AG20443 (cell line): ENCODE results near the gene EPHA8.

Experiments used
- DNase-seq: peaks from one replicate; pipeline ENCODE4 v3.0.0; 2012; ENCODE audit warnings: low spot score, mixed read lengths

The EPHA8 gene

DNA sequence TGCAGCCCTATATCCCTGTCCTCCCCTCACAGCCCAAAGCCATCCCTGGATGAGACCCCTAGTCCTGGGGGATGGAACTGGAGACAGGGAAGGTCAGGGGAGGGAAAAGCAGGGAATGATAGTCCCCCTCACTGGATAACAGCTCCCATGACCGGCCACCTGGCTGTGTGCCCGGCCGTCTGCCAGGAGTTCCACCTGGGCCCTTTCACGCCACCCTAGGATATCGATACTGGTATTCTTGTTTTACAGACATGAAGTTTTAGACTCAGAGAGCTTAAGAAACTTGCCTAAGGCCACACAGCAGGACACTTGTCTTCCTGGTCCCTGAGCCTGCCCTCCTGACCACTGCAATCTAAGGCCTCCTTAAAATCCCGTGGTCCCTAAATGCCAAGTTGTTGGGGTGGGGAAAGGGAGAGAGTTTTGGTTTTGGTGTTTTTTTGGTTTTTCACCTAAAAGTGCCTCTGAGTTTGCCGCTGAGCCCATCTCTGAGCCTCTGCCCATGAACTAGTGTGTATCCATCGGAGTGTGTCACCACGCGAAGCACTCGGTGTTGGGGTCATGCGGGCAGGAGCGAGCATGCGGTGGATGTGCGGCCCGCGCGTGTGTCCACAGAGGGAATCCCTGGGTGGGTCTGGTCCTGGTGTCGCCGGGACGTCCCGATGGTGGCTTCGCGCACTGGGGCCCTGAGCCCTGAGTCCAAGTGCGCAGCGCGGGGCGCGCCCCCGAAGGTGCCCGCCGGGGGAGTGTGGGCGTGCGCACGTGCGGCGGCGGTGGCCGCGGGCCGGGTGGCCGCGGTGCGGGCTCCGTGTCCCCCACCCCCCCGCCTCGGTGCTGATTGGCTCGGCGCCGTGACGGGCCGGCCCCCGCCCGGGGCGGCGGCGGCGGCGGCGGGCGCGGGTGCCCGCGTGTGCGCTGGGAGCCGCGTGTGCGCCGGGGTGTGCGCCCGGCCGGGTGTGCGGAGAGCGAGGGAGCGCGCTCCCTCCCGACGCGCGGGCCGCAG lies at the start of gene EPHA8:
TSS of gene EPHA8 (plus strand) at position 906 of the 1,000 bp plus-strand sequence. CDS start 147 bp downstream, outside the sequence.
- DNase-seq, result peak; percentile 38

DNA sequence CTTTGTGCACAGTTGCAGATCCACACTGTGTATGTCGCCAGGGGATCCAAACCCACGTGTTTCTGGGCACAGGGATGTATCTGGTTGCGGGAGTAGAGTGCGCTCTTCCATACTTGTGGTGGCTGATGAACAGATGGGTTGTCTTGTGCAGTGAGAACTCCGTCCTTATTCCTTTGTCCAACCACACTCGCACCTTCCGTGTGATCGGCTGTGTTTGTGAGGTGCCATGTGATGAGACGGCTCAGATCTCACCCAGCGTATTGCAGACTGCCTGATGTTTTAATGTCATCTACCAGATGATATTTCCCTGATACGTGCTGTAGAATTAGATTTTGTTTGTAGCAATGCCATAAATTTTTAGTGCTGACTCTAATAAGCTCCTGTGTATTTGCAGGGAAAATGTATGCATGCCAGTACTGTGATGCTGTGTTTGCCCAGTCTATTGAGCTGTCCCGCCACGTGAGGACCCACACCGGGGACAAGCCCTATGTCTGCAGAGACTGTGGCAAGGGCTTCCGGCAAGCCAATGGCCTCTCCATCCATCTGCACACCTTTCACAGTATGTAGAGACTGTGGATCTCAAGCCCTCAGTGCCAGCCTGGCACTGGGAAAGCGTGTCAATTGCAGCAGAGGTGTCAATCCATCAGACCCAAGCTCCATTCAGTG lies 46.2 kb upstream of the EPHA8 start:
- no peak for DNase-seq

DNA sequence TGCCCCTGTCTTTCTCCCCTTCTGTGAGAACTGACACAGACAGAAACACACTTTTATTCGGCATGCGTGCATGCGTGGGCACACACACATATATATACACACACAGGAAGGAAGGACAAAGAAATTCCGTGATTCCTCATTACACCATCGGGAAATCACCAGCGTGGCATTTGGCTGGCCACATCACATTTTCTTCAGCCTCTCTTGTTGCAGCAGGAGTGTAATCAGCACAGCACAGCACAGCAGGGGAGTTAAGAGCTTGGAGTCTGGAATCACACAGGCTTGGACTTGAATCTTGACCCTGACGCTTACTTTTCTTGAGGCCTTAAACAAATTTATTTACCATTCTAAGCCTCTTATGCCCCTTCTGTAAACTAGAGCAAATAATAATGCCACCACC lies 45.3 kb upstream of the EPHA8 start:
- DNase-seq, result no peak

DNA sequence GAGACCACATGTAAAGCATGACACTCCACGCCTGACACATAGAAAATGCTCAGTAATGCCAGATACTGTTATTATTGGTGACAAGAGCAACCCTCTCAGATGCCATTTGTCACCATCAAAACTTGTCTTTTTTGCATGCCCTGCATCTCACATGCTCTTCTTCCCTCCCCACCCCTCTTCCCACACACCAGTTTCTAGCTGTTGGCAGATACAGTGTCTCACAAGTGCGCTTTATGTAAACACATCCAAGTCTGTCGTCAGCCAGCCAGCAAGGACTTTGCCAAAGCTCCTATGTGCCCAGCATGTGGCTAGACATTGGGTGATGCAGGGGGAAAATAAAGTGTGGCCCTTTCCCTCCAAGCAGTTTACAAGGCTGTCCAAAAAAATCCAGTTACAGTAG lies 44.9 kb upstream of the EPHA8 start:
- no peak for DNase-seq

DNA sequence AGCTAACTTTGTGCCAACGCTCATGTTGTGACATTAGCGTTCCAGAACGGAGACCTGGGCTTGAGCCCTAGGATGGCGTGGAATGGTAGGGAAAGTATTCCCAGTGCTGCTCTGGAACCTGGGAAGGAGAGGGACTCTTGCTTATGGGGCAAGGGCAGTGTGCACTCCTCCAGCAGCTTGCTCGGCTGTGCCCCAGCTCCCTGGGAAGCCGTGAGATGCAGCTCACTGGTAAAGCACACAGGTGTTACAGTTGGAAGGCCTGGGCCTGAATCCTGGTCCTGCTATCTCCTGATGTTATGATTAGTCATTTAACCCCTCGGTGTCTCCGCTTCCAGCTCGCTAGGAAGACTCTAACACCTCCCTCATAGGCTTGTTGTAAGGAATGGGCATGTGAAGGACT lies 42.4 kb upstream of the EPHA8 start:
- no peak for DNase-seq

DNA sequence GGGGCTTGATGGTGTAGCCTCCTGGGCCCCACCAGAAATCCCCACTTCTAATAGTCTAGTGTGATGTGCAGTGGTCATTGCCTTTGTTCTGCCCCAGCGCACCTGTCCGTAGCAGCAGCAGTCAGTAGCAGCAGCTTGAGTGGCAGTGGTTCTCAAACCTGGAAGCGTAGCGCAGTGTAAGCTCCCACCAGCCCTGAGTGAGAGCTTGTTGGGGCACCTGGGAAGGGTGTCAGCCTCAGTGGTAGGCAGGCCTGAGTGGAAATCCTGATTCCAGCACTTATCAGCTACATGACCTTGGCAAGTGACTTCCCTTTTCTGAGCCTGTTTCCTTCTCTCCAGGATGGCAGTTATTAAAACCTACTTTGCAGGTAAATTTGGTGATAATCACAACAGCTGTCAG lies 41.6 kb upstream of the EPHA8 start:
- no peak for DNase-seq

DNA sequence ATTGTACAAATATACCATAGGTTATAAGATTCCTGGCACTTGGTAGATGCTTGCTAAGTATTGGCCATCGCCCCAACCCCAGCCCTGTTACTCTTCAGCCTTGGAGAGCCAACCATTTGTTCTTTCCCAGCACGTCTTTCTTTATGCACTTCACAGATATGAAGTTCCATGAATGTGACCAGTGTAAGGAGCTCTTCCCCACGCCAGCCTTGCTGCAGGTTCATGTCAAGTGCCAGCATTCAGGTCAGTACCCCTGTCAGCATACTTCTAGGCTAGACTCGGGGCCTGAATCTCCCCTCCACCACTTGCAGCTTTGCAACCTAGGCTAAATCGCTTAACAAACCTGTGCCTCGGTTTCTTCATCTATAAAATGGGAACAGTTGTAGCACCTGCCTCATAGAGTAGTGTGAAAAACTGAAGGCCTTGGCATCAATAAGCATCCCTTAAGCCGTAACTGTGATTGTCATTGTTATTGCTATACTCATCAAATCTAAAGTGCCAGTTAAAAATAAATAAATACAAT lies 41.0 kb upstream of the EPHA8 start:
- DNase-seq, result no peak

DNA sequence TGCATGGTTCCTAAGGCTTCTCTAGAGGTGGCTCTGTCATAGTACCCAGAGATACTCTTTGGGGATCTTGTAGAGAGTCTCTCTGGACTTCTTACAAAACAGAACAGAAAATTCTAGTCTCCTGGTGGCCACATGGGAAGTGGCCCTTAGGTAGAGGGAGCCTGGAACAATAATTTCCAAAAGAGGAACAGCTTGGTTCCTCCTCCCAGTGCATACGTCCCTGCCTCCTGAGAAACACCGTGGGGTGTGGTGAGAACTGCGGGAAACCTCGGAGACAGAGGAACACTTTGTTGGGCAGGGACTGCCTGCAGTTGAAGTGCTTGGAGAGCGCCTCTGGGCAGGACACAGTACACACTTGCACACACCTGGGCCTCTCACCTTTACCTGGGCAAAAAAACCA lies 38.8 kb upstream of the EPHA8 start:
- DNase-seq, result no peak

DNA sequence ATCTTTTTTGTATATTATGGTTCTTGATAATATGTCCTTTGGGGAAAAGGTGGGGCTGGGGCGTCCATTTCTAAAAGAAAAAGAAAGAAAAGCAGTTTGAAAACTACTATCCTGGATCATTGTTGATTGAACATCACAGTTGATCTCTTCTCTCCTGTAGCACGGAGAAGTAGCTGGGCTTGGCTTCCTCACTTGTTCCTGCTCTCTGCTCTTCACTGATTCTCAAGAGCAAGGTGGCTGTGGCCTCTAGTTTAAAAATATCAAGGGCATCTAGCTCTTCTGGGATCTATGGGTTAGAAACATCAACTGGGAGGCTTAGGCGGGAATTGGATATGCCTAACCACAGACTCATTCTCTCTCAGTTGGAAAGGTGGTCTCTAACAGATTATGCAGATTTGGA lies 38.1 kb upstream of the EPHA8 start:
- no peak for DNase-seq

DNA sequence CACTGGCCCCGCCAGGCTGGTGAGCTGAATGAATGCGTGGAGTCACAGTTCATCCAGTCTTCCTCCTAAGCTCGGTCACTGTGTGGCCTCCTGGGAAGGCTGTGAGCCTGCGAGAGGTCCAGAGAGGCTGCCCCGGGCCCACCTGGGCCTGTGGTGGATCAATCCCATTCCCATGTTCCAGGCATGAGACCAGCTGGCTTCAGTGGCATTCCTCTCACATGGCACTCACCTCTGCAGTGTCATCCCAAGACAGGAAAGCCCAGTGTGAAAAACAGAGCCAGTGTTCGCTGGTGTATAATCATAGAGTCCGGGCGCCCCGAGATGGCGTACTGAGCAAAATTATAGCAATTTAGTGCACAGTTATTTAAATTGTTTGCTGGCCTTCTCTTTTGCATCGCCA lies 37.6 kb upstream of the EPHA8 start:
- no peak for DNase-seq

DNA sequence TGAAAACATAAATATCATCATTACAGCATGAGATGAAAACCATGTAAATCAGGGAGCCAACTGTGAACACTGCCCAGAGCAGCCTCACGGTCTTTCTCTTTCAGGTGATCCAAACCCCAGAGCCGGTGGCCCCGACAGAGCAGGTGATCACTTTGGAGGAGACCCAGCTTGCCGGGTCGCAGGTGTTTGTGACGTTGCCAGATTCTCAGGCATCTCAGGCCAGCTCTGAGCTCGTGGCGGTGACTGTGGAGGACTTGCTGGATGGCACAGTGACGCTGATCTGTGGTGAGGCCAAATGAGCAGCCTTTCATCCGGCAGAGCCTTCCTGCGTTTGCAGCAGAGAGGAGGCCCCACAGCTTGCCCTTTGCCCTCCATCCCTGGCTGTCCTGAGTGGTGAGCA lies 37.2 kb upstream of the EPHA8 start:
- no peak for DNase-seq

DNA sequence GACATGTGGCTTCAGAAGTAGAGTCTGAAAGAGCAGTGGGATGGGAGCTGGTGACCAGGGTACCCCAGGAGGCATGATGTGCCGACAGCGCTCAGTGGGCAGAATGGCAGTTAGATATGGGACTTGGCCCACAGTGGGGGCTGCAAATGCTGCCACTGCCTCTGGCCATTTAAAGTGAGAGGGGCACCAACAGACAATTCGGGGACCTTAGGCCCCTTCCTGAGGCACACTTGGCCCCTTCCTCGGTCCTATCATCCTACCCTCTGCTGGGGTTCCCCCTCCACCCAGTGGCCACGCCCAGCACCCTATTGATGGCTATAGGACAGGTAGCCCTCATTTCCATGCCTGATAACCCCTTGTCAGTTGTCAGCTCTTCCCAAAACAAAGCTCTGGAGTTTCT lies 36.6 kb upstream of the EPHA8 start:
- no peak for DNase-seq

DNA sequence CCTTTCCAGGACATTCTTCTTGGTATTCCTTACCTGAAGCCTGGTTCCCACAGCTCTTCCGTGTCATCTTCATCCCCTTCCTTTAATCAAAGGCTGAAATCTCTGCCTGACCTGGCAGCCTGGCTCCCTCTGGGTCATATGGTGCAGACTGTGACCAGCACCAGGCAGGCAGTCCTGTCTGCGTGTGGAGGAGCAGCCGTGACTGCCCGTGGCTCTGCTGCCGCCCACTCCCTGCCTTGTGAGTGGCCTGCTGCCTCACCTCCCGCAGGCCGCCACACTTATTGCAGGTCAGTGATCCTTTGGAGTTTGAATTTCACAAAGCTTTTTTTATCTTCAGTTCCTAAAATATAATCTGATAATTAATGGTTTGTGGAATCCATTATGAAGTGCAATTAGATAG lies 36.2 kb upstream of the EPHA8 start:
- DNase-seq, result no peak

DNA sequence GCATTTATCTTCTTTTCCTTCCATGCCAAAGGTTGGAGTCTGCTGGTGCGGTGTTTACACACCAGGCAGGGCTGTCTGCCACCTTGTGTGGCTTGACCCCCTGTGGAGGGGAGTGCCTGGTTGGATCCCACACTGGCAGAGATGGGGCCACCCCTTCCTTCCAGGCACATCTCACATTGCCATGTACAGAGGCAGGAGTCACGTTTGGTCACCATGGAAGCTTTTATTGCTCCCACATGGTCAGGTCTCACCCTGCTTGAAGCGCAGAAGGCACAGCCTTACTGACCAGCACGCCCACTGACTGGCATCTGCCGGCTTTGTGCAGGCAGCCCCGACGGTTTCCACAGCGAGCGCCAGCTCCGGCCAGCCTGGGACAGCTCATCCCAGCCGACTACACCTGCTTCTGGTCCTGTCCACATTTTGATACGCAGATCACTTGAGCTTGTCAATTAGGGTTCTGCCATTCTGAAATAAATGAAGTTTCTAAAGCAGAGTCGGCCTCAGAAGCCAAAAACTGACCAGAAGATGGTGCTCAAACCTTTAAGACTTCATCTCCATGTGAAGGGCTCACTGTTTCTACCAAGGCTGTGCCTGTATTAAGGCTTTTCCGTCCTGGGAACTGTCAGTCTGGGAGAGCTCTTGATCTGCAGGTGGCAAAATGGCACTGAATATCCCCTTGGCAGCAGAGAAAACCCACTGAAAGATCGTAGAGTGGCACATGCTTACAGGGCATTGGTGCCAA lies 35.6 kb upstream of the EPHA8 start:
- DNase-seq, result no peak

DNA sequence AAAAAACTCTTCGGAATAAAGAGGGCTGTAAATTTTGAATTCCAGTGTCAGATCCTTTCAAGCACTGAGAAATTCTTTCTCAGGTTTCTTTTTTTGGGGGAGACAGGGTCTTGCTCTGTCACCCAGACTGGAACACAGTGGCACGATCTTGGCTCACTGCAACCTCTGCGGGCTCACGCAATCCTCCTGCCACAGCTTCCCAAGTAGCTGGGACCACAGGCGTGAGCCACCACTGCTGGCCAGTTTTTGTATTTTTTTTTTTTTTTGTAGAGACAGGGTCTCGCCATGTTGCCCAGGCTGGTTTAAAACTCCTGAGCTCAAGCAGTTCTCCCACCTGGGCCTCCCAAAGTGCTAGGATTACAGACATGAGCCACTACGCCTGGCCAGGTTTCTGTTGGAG lies 34.8 kb upstream of the EPHA8 start:
- no peak for DNase-seq

DNA sequence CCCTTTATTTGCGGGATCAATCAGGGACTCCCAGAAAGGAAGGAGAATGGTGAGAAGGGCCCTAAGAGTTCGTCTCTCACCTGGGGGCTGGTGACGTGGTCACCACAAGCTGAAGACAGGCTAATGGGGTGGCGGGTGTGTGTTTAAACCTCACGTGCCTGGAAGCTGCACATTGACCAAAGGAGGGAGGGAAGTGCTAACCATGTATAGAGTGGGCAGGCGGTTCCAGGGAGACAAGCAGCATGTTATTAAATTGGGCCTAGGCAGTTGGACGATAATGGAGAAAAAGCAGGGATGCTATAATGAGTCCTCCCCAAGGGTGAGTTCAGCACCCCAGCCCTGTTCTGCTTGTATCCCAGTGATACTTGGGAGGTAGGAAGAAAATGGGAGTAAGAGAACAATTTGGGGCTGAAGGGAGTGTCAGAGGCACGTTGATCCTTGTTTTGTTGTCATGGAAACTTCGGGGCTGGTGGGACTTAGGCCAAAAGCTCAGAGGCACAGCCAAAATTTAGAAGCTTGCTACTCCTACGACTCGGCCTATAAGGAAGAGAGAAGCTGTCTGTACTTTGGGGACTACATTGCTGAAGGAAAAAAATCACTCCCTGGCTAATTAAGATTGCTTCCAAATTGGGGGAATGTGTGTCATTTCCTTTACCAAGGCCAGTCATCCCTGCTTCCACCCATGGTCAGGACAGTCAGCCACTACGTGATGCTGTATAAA lies 33.2 kb upstream of the EPHA8 start:
- peak; percentile 78 for DNase-seq

DNA sequence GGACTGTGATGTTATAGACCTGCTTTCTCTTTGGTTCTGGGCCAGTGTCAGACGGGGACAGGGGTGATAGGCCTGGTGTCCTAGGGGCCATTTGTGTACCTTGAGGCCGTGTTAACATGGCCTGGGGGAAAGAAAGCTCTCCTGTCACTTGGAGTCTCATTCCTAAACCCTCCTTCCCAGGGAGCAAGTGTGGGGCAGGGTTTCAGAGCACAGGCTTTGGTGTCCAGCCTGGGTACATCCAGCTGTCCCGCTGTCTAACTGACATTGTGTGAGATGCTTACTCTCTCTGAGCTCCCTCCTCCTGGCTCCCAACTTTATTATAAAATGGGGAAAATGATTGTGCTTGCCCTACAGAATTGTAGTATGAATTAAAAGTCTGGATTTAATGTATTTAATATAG lies 32.6 kb upstream of the EPHA8 start:
- DNase-seq, result no peak

DNA sequence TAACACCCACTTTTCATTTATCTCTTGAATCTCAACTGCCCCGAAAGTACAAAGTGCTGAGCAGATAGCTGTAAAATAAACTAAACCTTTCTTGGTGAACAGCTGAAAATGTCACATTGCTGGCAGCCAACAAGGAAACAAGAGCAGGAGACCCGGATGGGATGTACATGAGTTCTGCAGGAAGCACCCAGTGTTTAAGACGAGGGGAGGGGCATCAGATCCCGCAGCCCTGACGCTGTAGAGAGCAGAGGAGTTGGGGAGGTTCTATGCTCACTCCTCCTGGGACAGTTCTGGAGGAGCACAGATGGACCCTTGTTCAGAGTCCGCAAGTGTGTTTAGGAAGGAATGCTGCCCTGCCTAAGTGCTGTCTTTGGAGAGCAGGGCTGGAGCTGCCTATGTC lies 32.0 kb upstream of the EPHA8 start:
- DNase-seq, result no peak

DNA sequence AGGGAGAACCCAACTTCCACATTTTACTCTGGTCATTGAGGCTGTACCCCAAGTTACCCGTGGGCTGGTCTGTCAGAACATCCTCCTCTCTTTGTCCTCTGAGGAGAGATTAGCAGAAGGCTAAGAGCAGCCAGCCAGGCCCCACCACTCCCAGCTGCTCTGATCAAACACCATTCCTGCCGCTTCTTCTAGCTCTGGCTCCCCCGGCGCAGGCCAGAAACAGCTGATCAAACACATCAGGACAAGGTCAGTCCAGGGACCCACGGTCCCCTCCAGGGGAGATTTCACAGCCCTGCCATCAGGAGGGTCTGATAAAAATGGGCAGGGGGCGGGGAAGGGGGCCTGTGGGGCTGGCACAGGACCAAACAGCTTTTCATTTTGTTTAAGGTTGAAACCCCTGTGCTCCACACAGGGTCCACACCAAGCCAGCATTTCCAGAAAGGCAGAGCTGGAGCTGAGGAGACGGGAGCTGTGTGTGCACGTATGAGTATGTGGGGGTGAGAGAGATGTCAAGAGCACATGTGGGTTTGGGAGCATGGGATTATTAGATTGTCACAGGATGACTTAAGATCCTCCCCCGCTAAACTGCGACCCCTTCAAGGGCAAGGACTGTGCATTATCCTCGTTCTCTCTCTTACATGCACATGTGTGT lies 29.9 kb upstream of the EPHA8 start:
- DNase-seq, result no peak

DNA sequence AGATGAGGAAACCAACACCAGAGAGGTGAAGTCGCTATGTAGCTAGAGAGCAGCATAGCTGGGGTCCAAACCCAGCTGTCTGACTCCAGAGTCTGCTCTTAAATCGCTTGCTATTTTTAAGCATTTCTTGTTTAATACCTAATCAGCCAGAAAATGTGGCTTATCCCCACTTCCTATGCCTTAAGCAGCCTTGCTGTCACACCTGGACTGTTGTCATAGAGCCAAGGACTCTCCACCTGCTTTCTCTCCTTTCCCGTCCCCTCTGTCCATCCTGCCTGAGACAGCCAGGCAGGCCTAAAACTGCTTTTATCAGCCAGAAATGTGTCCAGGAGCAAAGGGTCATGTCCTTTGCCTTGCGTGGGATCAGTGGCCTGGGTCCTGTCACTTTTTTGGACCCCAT lies 28.3 kb upstream of the EPHA8 start:
- no peak for DNase-seq

DNA sequence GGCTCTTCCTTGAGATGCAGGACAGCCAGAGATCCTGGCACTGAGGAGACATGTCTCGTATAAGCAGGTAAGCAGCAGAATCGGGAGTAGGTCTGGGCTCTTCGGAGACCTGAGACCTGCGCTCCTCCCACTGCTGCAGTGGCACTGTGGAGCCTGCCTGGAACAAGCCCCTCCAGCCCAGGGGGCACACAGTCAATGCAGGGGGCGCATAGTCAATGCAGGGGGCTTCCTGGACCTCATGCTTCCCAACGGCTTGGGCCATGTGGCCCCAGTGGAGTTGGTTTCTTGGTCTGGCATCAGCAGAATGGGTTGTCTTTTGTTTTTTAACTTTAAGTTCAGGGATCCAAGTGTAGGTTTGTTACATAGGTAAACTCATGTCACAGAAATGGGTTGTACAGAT lies 27.9 kb upstream of the EPHA8 start:
- DNase-seq, result no peak
